D721Med (cell line): ENCODE results near the gene KMO.

Source experiments
- DNase-seq: peaks from one replicate; pipeline ENCODE4 v3.0.0; 2011; ENCODE audit warnings: low spot score; ENCODE audit not compliant: insufficient read length
- FAIRE-seq: peaks from 2 replicates; lab custom pipeline; 2011; peaks lifted over from hg19 to GRCh38; lab: Jason Lieb, UNC
- TF ChIP-seq, protein P1 (sequence below): IDR thresholded peaks from 2 replicates; pipeline ENCODE4 v1.5.1; 2012; ENCODE audit warnings: mild to moderate bottlenecking, control low read depth; ENCODE audit not compliant: insufficient read depth; ENCODE audit errors: missing control alignments

KMO gene

DNA sequence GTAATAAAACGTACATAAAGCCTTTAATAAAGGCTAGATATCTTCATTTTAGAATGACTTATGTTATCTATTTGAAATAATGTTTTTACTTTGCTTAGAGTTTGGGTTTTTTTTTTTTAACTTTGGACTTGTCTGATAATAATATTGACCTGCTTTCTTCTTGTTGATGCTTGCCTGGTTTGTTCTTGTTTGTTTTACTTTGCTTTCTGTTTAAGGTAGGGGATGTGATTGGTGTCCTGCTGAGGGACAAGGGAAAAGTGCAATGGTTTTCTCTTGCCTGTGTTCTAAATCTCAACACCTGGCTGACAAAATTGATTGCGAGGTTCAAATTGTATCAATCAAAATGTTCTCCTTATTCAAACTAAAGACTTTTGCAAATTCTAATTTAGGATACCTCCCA lies 10.5 kb upstream of the KMO start:
- TF ChIP-seq, protein P1, sequence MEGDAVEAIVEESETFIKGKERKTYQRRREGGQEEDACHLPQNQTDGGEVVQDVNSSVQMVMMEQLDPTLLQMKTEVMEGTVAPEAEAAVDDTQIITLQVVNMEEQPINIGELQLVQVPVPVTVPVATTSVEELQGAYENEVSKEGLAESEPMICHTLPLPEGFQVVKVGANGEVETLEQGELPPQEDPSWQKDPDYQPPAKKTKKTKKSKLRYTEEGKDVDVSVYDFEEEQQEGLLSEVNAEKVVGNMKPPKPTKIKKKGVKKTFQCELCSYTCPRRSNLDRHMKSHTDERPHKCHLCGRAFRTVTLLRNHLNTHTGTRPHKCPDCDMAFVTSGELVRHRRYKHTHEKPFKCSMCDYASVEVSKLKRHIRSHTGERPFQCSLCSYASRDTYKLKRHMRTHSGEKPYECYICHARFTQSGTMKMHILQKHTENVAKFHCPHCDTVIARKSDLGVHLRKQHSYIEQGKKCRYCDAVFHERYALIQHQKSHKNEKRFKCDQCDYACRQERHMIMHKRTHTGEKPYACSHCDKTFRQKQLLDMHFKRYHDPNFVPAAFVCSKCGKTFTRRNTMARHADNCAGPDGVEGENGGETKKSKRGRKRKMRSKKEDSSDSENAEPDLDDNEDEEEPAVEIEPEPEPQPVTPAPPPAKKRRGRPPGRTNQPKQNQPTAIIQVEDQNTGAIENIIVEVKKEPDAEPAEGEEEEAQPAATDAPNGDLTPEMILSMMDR, result no peak
- FAIRE-seq (no peak), DNase-seq (no peak)

DNA sequence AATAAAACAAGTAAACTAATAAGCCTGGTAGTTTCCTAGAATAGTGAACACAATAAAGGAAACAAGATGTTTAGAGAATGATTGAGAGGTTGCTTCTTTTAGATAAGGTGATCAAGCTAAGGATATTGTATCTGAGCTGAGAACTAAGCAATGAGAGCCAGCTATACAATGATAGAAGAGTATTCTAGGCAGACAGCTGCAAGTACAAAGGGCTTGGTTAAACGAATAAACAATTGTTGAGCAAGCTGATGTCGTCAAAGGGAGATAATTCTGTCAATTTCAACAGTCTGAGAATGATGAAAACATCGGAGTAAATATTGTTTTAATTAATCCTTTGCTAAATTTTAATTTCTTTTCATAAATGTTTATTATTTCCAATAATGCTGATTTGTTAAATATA lies 7.2 kb upstream of the KMO start:
- no peak for FAIRE-seq

DNA sequence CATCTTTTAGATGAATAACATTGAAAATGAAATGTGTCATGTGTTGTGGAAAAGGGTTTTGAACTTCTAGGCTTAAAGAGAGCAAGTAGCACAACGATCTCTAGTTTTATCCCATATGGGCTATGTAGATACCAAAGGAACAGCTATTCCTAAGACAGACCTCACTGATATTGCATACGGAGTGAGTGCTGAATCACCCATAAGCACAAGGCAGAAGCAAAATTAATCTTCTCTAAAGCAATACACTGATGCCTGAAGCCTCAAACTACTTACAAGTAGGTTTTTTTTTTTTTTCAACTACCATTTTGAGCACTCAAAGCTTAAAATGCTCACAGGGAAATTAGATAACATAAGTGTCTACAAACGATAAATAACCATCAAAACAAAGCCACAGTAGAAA lies 5.0 kb upstream of the KMO start:
- FAIRE-seq (peak; percentile 55), DNase-seq (no peak)
- TF ChIP-seq, protein P1, result no peak

More for the DNA sequence above, 7.2 kb upstream of the KMO start:
- no peak for DNase-seq
- TF ChIP-seq, protein P1, result no peak

DNA sequence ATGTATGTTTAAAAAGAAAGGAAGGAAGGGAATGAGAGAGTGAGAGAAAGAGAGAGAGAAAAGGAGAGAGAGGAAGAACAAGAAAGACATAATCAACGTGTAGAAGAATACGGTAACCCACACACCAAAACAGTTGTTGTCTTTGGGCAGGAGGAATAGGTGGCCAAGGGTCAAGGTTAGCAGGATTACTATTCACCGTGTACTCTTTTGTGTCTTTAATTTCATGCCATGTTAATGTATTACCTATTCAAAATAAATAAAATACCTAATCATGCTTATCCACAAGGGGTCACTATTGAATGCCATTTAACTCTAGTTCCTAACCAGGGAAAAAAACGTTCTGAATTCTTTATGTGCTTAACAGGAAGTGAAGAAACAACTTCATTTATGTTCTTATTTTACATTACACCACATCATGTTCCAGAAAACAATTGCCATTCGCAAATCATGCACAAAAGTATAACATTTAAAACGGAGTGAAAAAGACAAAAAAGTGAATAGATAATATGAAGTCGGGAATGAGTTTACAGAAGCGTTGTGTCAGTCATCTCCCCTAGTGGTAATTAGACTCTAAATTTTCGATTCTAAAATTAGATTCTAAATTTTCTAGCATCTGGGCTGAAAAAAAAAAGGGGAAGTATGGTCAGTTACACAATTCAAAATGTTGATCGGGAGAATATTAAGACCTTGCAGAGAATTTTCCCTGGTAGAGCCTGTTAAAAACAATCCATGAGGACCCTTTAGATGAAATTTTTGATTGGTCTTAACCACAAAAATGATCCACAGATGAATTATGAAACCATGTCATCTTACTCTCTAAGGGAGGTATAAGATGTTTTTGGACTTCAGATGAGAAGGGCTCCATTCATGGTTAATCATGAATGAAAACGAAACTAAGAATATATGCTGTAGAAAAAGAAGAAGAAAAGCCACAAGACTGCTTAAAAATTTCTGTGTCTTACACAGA lies 700 bp upstream of the KMO start:
- DNase-seq (no peak), FAIRE-seq (peak; percentile 94)
- TF ChIP-seq, protein P1, result peak; percentile 77

DNA sequence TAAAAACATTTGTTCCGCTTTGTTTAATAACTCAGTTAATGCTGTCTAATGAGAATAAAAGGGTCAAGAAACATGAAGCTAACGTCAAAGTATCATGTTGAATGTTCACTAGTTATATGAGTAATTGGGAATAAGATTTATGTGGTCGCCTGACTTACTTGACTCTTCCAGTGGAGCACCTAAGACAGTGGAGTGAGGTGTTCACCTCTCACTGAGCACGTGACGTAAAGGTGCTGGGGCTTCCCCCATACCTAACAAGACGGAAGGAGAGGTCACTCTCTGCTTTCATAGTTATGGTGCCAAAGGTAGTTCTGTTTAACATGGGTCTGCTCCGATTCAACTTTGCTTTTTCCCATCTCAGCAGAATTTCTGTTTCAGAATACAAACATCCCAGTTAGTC lies 686 bp downstream of the KMO start:
- no peak for FAIRE-seq
- no peak for DNase-seq

DNA sequence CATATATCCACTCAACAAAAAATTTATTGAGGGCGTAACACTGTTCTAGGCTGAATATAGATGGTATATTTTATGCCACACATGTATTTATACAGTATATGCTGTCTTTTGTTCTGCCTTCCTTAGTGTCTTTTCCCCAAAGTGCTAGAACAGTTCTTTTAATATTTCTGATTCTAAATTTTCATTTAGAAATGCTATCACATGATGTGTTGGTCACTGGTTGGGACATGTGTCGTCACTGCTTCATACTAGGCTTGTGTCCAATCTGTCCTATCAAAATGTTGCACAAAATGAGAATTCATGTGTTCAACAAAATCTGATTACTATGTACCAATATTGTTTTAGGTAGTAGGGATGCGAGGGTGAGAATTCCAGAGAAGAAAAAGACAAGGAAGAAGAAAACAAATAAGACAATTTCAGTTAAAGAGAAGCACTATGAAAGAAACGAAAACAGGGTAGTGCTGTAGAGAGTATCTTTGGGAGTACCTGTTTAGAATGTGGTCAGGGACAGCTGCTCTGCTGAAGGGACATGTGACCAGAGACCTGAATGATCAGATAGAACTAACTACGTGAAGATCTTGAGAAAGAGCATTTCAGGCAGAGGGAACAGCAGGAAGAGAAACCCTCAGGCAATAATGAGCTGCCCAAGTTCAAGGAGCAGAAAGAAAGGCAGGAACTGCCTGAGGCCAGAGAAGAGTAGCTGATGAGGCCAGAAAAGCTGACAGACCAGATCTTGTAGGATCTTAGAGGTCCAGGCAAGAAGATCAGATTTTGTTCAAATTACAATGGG lies 1.3 kb downstream of the KMO start:
- FAIRE-seq (no peak), DNase-seq (no peak)
- TF ChIP-seq, protein P1, result no peak

More for the DNA sequence above, 686 bp downstream of the KMO start:
- TF ChIP-seq, protein P1, result no peak
